ENCODE measurements around the gene GFRA1. TPM values are rescaled to one million over a fixed set of nuclear protein-coding genes. Genes with fewer than 3 reads are reported as not detected.

The GFRA1 gene
- total and polyA plus RNA-seq, 2 donors (not counting 1 experiment from before 2014, with no cell fraction given), result not detected

DNA sequence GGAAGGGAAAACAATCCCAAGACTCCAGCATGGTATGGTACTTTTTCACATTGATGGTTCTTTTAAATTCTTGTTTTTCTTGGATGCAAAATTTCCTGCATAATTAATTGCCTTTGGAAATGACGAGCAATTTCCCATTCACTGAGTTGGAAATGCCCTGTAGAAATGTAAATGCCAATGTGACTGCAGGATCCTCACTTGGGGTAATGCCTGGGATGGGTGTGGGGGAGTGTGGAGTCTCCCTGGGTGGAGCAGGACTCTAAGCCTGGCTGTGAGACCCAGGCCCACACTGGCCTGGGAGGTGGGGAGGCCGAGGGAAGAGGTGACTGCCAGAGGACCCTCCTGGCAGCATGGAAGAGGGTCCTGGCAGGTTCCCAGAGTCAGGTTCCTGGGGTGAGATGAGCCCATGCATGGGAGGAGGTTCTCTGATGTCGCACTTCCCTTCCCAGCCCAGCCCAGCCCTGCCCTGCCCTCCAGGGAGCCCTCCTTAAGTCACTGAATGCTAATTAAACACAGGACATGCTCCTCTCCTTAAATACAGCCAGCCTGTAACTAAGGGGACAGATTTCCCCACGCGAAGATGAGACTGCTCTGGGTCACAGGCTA lies 157.9 kb downstream of the GFRA1 start:
- H3K9ac ChIP-seq (ENCODE audit: low read length), result no peak overlapping the region
- H3K4me1 ChIP-seq (ENCODE audit: control insufficient read depth in 2 of 2, insufficient read depth in 2 of 2, low read length in 2 of 2), result no peaks in the 10 kb centered on the region
- TF ChIP-seq, protein P1, sequence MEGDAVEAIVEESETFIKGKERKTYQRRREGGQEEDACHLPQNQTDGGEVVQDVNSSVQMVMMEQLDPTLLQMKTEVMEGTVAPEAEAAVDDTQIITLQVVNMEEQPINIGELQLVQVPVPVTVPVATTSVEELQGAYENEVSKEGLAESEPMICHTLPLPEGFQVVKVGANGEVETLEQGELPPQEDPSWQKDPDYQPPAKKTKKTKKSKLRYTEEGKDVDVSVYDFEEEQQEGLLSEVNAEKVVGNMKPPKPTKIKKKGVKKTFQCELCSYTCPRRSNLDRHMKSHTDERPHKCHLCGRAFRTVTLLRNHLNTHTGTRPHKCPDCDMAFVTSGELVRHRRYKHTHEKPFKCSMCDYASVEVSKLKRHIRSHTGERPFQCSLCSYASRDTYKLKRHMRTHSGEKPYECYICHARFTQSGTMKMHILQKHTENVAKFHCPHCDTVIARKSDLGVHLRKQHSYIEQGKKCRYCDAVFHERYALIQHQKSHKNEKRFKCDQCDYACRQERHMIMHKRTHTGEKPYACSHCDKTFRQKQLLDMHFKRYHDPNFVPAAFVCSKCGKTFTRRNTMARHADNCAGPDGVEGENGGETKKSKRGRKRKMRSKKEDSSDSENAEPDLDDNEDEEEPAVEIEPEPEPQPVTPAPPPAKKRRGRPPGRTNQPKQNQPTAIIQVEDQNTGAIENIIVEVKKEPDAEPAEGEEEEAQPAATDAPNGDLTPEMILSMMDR (IDR thresholded peaks at IDR 0.05), result no peak
- TF ChIP-seq EZH2 (IDR thresholded peaks at IDR 0.05; ENCODE audit: borderline replicate concordance, insufficient read depth, low read depth, low read length, poor library complexity, severe bottlenecking), result no peak
- no peaks in the 10 kb centered on the region for H4K20me1 ChIP-seq (ENCODE audit: control insufficient read depth, insufficient read depth, low read length, poor library complexity, severe bottlenecking)
- peaks cover 3% of the 10 kb centered on the region for H3K9me3 Mint-ChIP-seq (ENCODE audit: insufficient read depth)
- H3K27me3 Mint-ChIP-seq, result no peaks in the 10 kb centered on the region
- H3K4me2 ChIP-seq (replicated peaks; ENCODE audit: low read depth, low read length, poor library complexity, severe bottlenecking), result no peak overlapping the region
- ChIA-PET POLR2A (no interaction called here), CTCF (no interaction called here)
- H3K9me3 ChIP-seq (ENCODE audit: control extremely low read depth in 1 of 3, control insufficient read depth in 2 of 3, insufficient read depth in 1 of 3, low read length in 2 of 3), result peaks cover 0 to 16% (median 0%) of the 10 kb centered on the region in 3 donors
- H2AFZ ChIP-seq (ENCODE audit: insufficient read depth, low read depth, low read length, poor library complexity, severe bottlenecking), result no peak overlapping the region
- no peak overlapping the region for H3K27ac ChIP-seq (ENCODE audit: low read length in 2 of 2)
- no peak overlapping the region for H3K4me3 Mint-ChIP-seq
- no peaks in the 10 kb centered on the region for H3K79me2 ChIP-seq (ENCODE audit: control insufficient read depth, insufficient read depth, low read length)
- H3K27me3 ChIP-seq (replicated peaks in 1 of 4; ENCODE audit: control extremely low read depth in 1 of 4, control insufficient read depth in 3 of 4, insufficient read depth in 4 of 4, low read length in 3 of 4), result no peaks in the 10 kb centered on the region
- H3K27ac Mint-ChIP-seq, result no peak overlapping the region
- no peaks in the 10 kb centered on the region for H3K4me1 Mint-ChIP-seq
- no peak overlapping the region for H3K4me3 ChIP-seq (ENCODE audit: control extremely low read depth in 1 of 5, extremely low read depth in 1 of 5, insufficient read depth in 1 of 5, low read depth in 2 of 5, low read length in 4 of 5)
- H3K36me3 ChIP-seq (replicated peaks in 1 of 2; ENCODE audit: control extremely low read depth in 1 of 2, control insufficient read depth in 1 of 2, extremely low read depth in 1 of 2, insufficient read depth in 2 of 2, low read length in 1 of 2), result no peaks in the 10 kb centered on the region
- ATAC-seq (ENCODE audit: low read depth) (no peak), DNase-seq (no peak)
- WGBS (ENCODE audit: insufficient coverage), result 80% methylated on average over 3 of the region's 5 CpGs
- intact Hi-C loops (cut with micrococcal nuclease), result no loop called here

DNA sequence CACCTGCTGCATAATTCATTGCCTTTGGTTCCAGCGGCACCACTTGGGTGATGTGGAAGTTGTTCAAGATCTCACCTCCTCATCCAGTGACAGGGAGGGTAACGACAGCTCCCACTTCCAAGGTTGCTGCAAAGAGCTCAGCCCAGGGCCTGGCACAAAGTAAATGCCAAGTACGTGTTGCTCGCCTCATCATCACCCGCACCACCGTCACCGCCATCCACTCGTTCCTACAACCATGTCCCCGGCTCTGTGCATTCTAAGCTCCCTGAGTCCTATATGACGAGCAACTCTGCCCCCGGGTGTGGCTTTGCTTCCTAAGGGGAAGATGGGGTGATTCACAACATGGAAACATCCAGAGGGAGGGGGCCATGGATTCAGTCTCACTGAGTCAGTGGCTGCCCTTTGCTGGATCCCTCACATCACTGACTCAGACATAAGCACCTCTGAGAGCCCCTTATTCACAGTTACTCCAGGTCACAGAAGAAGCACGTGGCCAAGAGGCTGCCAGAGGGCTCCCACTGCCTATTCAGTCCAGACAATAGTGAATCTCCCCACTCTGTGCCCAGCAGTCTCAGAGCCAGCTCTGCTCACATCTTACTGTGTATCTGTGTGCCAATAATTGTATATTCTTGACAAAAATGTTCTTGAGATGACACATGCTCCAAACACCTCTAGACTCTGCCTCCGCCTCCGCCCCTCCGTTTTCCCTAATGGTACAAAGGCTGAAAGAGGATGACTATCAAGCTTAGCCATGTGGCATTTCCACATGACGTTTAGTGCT lies 159.1 kb downstream of the GFRA1 start:
- peaks cover 0 to 17% (median 0%) of the 10 kb centered on the region in 3 donors for H3K9me3 ChIP-seq (ENCODE audit: control extremely low read depth in 1 of 3, control insufficient read depth in 2 of 3, insufficient read depth in 1 of 3, low read length in 2 of 3)
- no peaks in the 10 kb centered on the region for H3K79me2 ChIP-seq (ENCODE audit: control insufficient read depth, insufficient read depth, low read length)
- no peaks in the 10 kb centered on the region for H3K36me3 ChIP-seq (replicated peaks in 1 of 2; ENCODE audit: control extremely low read depth in 1 of 2, control insufficient read depth in 1 of 2, extremely low read depth in 1 of 2, insufficient read depth in 2 of 2, low read length in 1 of 2)
- H2AFZ ChIP-seq (ENCODE audit: insufficient read depth, low read depth, low read length, poor library complexity, severe bottlenecking), result no peak overlapping the region
- TF ChIP-seq, protein P1 (IDR thresholded peaks at IDR 0.05), result no peak
- TF ChIP-seq EZH2 (IDR thresholded peaks at IDR 0.05; ENCODE audit: borderline replicate concordance, insufficient read depth, low read depth, low read length, poor library complexity, severe bottlenecking), result no peak
- no peak overlapping the region for H3K4me3 Mint-ChIP-seq
- H3K9ac ChIP-seq (ENCODE audit: low read length), result no peak overlapping the region
- H3K27ac Mint-ChIP-seq, result no peak overlapping the region
- ChIA-PET POLR2A (no interaction called here), CTCF (no interaction called here)
- 88% methylated on average over 12 of the region's 16 CpGs for WGBS (ENCODE audit: insufficient coverage)
- intact Hi-C loops (cut with micrococcal nuclease), result no loop called here
- H3K27me3 Mint-ChIP-seq, result no peaks in the 10 kb centered on the region
- H4K20me1 ChIP-seq (ENCODE audit: control insufficient read depth, insufficient read depth, low read length, poor library complexity, severe bottlenecking), result no peaks in the 10 kb centered on the region
- H3K27me3 ChIP-seq (replicated peaks in 1 of 4; ENCODE audit: control extremely low read depth in 1 of 4, control insufficient read depth in 3 of 4, insufficient read depth in 4 of 4, low read length in 3 of 4), result no peaks in the 10 kb centered on the region
- no peak overlapping the region for H3K27ac ChIP-seq (ENCODE audit: low read length in 2 of 2)
- H3K4me3 ChIP-seq (ENCODE audit: control extremely low read depth in 1 of 5, extremely low read depth in 1 of 5, insufficient read depth in 1 of 5, low read depth in 2 of 5, low read length in 4 of 5), result no peak overlapping the region
- H3K4me2 ChIP-seq (replicated peaks; ENCODE audit: low read depth, low read length, poor library complexity, severe bottlenecking), result no peak overlapping the region
- DNase-seq, result no peak
- no peak for ATAC-seq (ENCODE audit: low read depth)
- H3K4me1 Mint-ChIP-seq, result no peaks in the 10 kb centered on the region
- no peaks in the 10 kb centered on the region for H3K4me1 ChIP-seq (ENCODE audit: control insufficient read depth in 2 of 2, insufficient read depth in 2 of 2, low read length in 2 of 2)
- peaks cover 3% of the 10 kb centered on the region for H3K9me3 Mint-ChIP-seq (ENCODE audit: insufficient read depth)

Measured in B cell (primary cell).